ENCODE measurements around the gene TFF2.

Gene TFF2

GRCh38 chr21:42377951-42378340 is 27.2 kb upstream of the TFF2 start:
- no peak for DNase-seq (ENCODE audit: low read depth)
- H3K4me3 ChIP-seq (ENCODE audit: low read length): no peak overlapping the region
- no peak for TF ChIP-seq CTCF (conservative IDR thresholded peaks at IDR 0.05; ENCODE audit: low read depth, low read length)

- TF ChIP-seq CTCF (conservative IDR thresholded peaks at IDR 0.05; ENCODE audit: low read depth, low read length): no peak
- no peak for DNase-seq (ENCODE audit: low read depth)
- H3K4me3 ChIP-seq (ENCODE audit: low read length): no peak overlapping the region
Observed at GRCh38 chr21:42377211-42377950, 26.6 kb upstream of the TFF2 start.

GRCh38 chr21:42376338-42376982 is 25.7 kb upstream of the TFF2 start:
- no peak for DNase-seq (ENCODE audit: low read depth)
- no peak for TF ChIP-seq CTCF (conservative IDR thresholded peaks at IDR 0.05; ENCODE audit: low read depth, low read length)
- no peak overlapping the region for H3K4me3 ChIP-seq (ENCODE audit: low read length)

- DNase-seq (ENCODE audit: low read depth): no peak
- TF ChIP-seq CTCF (conservative IDR thresholded peaks at IDR 0.05; ENCODE audit: low read depth, low read length): no peak
Observed at GRCh38 chr21:42375966-42376337, 25.2 kb upstream of the TFF2 start.

GRCh38 chr21:42375506-42375905 is 24.7 kb upstream of the TFF2 start:
- no peak for DNase-seq (ENCODE audit: low read depth)
- no peak for TF ChIP-seq CTCF (conservative IDR thresholded peaks at IDR 0.05; ENCODE audit: low read depth, low read length)
- H3K4me3 ChIP-seq (ENCODE audit: low read length): no peak overlapping the region

More at GRCh38 chr21:42375966-42376337, 25.2 kb upstream of the TFF2 start:
- H3K4me3 ChIP-seq (ENCODE audit: low read length): no peak overlapping the region

- H3K4me3 ChIP-seq (ENCODE audit: low read length): no peak overlapping the region
- no peak for TF ChIP-seq CTCF (conservative IDR thresholded peaks at IDR 0.05; ENCODE audit: low read depth, low read length)
- no peak for DNase-seq (ENCODE audit: low read depth)
Observed at GRCh38 chr21:42374864-42375499, 24.2 kb upstream of the TFF2 start.

Measured in retinal pigment epithelial cell (primary cell).